ENCODE results near the gene SH3BP2. TPM values are rescaled to one million over a fixed set of nuclear protein-coding genes. Genes with fewer than 3 reads are reported as not detected.

Gene SH3BP2
- total RNA-seq, 1 donor from 2014 or later = 88.5 TPM

DNA sequence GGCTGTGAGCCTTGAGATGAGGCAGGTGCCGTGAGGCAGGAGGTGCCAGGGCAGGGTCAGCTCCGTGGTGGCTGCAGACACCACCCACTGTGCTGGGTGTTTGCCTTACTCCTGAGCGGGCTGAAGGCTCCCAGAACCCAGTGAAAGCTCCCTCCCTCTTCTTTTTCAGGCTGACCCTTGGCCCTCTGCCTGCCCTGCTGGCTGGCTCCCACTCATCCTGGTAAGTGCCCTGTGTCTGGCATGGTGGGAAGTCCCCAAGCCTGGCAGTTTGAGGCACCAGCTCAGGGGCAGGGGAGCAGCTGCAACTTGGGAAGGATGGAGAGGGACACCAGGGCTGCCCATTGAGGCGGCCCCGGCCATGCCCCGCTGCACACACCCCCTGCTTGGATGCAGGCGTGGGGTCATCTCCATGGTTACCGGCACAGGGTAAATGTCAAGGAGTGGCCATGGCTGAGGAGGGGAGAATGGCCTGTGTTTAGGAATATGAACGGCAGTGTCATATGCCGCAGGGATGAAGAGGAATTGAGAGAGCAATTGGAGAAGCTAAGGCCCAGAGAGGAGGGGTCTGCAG, 16.8 kb downstream of the SH3BP2 start:
- intact Hi-C loops (cut with micrococcal nuclease) = loop anchor here (5.0 kb wide), 1 partner anchor 128 kb away; no protein-coding TSS in a partner anchor
- no peak for DNase-seq

DNA sequence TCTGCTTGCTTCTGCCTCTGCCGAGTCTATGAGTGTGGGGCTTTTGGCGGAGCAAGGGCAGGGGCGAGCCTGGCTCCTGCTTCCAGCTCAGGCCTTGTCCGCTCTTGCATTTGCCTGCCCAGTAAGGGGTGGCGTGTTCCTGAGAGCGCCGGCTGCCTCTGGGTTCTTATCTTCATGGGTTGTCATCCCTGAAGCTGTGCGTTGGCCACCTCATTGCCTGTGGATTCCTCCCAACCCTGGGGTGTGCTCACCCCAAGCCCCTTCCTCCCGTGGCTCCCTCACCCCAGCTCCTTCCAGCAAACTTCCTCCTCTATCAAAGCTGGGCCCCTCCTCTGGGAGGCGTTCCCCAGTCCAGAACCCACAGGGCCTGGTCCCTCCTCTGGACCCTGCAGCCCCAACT, 17.5 kb downstream of the SH3BP2 start:
- Mint-ChIP-seq H3K9me3 (no peaks in the 10 kb centered on the region), H3K27ac (peak overlapping the region; percentile 60), H3K4me1 (peaks cover 39% of the 10 kb centered on the region), H3K27me3 (no peaks in the 10 kb centered on the region), H3K36me3 (ENCODE audit: low read depth) (peaks cover 15% of the 10 kb centered on the region), H3K4me3 (no peak overlapping the region)
- intact Hi-C loops (cut with micrococcal nuclease) = loop anchor here (5.0 kb wide), 1 partner anchor 127 kb away; no protein-coding TSS in a partner anchor
- DNase-seq = no peak

More for the DNA sequence above, 16.8 kb downstream of the SH3BP2 start:
- H3K27ac Mint-ChIP-seq = peak overlapping the region; percentile 40
- H3K4me1 Mint-ChIP-seq = peaks cover 35% of the 10 kb centered on the region
- H3K27me3 Mint-ChIP-seq = no peaks in the 10 kb centered on the region
- H3K36me3 Mint-ChIP-seq (ENCODE audit: low read depth) = peaks cover 15% of the 10 kb centered on the region
- no peaks in the 10 kb centered on the region for H3K9me3 Mint-ChIP-seq
- H3K4me3 Mint-ChIP-seq = no peak overlapping the region

- intact Hi-C loops (cut with micrococcal nuclease) = loop anchor here (1.0 to 5.0 kb wide), 4 partner anchors 11 to 125 kb away; no protein-coding TSS in a partner anchor
- H3K27me3 Mint-ChIP-seq = no peaks in the 10 kb centered on the region
- peaks cover 52% of the 10 kb centered on the region for H3K4me1 Mint-ChIP-seq
- peak overlapping the region; percentile 89 for H3K4me3 Mint-ChIP-seq
- peak overlapping the region; percentile 96 for H3K27ac Mint-ChIP-seq
- H3K9me3 Mint-ChIP-seq = no peaks in the 10 kb centered on the region
- H3K36me3 Mint-ChIP-seq (ENCODE audit: low read depth) = peaks cover 26% of the 10 kb centered on the region
- peak; percentile 90 for DNase-seq
Observed at GRCh38 chr4:2811830-2812611, 19.1 kb downstream of the SH3BP2 start.

DNA sequence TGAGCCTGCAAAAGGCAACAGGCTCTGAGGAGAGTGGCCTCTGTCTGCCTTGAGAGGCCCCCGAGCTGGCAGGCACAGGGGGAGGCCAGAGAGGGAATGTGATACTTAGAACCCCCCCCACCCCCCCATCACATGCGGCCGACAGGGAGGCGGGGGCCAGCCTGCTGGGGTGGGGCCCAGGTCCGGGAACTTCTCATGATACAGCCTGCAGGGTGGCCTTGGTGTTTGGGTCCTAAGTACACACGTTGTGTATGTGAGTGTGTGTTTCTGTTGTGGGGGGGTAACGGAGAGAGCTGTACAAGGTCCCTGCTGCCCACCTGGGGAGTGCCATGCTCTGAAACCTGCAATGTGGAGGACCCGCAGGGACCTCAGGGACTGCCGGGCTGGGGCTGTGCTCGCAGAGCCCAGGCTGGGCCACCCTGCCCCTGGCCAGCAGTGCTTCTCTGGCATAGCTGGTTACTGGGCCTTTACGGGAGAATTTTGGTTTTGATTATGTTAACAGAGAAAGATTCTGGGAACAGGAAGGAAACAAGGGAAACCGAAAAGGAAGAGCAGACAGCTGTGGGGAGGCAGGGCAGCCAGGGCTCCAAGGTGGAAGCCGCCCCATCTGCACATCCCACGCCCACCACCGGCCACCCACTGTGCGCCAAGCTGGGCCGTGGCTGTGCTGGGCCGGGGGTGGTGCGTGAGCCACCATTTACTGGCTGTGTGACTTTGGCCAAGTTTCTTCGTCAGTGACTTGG, 19.9 kb downstream of the SH3BP2 start:
- H3K36me3 Mint-ChIP-seq (ENCODE audit: low read depth) = peaks cover 30% of the 10 kb centered on the region
- no peaks in the 10 kb centered on the region for H3K9me3 Mint-ChIP-seq
- H3K4me1 Mint-ChIP-seq = peaks cover 56% of the 10 kb centered on the region
- DNase-seq = peak; percentile 75
- no peaks in the 10 kb centered on the region for H3K27me3 Mint-ChIP-seq
- peak overlapping the region; percentile 96 for H3K27ac Mint-ChIP-seq
- intact Hi-C loops (cut with micrococcal nuclease) = loop anchor here (1.0 to 5.0 kb wide), 4 partner anchors 11 to 125 kb away; no protein-coding TSS in a partner anchor
- peak overlapping the region; percentile 89 for H3K4me3 Mint-ChIP-seq

DNA sequence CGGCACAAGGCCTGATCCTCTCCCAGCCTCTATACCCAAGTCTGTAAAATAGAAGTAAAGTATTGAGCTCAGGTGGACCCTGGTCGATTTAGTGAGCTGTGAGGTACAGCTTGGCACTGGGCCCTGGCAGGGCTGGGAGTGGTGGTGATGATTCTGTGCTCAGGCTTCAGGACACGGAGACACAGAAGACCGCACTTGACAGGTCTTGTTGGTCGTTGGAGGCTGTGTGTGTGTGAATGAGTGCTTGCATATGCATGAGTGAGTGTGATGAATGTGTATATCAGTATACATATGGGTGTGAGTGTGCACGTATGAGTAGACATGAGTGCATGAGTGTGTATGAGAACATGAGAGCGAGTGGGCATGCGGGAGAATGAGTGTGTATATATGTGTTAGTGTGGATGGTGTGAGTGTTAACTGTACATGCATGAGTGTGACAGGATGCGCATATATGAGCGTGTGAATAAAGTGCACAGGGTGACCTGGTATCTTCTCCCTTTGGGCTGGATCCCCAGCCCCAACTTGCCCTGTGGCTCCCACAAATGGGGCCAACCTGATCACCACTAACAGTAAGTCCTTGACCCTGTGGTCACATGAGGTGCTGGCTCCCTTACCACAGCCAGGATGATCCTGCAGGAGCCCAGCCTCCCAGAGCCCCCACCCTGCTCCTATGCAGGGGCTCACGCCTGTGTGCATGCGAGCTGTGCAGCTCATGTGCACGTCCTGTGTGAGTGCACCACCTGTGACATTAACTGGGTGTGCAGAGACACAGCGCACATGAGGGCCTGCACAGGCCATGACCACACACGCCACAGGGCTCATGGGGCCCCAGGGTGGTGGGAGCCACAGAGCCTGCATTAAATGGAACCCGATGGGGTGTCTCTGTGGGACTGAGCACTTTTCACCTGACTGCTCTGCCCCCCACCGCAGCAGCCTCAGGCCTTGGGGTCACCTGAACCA, 20.8 kb downstream of the SH3BP2 start:
- Mint-ChIP-seq H3K4me1 (peaks cover 56% of the 10 kb centered on the region), H3K4me3 (peak overlapping the region; percentile 89), H3K36me3 (ENCODE audit: low read depth) (peaks cover 30% of the 10 kb centered on the region), H3K27ac (peak overlapping the region; percentile 86), H3K9me3 (no peaks in the 10 kb centered on the region), H3K27me3 (no peaks in the 10 kb centered on the region)
- DNase-seq = no peak
- intact Hi-C loops (cut with micrococcal nuclease) = loop anchor here (2.0 to 5.0 kb wide), 3 partner anchors 23 to 124 kb away; no protein-coding TSS in a partner anchor

GRCh38 chr4:2814627-2815270, 21.9 kb downstream of the SH3BP2 start:
- no peak for DNase-seq
- Mint-ChIP-seq H3K4me3 (peak overlapping the region; percentile 89), H3K36me3 (ENCODE audit: low read depth) (peaks cover 35% of the 10 kb centered on the region), H3K27ac (no peak overlapping the region), H3K4me1 (peaks cover 60% of the 10 kb centered on the region), H3K9me3 (no peaks in the 10 kb centered on the region), H3K27me3 (no peaks in the 10 kb centered on the region)
- intact Hi-C loops (cut with micrococcal nuclease) = loop anchor here (5.0 kb wide), 1 partner anchor 123 kb away; no protein-coding TSS in a partner anchor

- Mint-ChIP-seq H3K27me3 (no peaks in the 10 kb centered on the region), H3K27ac (peak overlapping the region; percentile 78), H3K36me3 (ENCODE audit: low read depth) (peaks cover 36% of the 10 kb centered on the region), H3K4me1 (peaks cover 50% of the 10 kb centered on the region), H3K4me3 (peak overlapping the region; percentile 77), H3K9me3 (no peaks in the 10 kb centered on the region)
- no peak for DNase-seq
- intact Hi-C loops (cut with micrococcal nuclease) = no loop called here
Observed at GRCh38 chr4:2816401-2816954, 23.6 kb downstream of the SH3BP2 start.

DNA sequence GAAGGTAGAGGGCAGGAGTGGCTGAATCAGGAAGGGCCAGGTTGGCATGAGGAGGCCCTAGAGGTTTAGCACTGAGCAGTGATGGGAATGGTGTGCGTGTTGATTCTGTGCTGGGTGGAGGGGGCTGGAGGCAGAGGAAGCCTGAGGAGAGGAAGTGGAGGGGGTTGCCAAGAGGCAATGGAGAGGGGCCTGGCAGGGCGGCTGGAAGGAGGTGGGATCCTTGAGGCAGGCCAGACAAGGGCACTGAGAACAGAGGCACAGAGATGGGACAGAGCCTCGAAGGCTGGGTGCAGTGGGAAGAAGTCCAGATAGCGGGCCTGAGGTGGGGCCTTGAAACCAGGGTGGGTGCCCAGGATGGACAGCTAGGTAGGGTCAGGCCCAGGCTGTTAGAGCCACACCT, 24.3 kb downstream of the SH3BP2 start:
- no peak for DNase-seq
- Mint-ChIP-seq H3K9me3 (no peaks in the 10 kb centered on the region), H3K4me3 (peak overlapping the region; percentile 77), H3K27ac (peak overlapping the region; percentile 78), H3K36me3 (ENCODE audit: low read depth) (peaks cover 36% of the 10 kb centered on the region), H3K4me1 (peaks cover 44% of the 10 kb centered on the region), H3K27me3 (no peaks in the 10 kb centered on the region)
- intact Hi-C loops (cut with micrococcal nuclease) = no loop called here

DNA sequence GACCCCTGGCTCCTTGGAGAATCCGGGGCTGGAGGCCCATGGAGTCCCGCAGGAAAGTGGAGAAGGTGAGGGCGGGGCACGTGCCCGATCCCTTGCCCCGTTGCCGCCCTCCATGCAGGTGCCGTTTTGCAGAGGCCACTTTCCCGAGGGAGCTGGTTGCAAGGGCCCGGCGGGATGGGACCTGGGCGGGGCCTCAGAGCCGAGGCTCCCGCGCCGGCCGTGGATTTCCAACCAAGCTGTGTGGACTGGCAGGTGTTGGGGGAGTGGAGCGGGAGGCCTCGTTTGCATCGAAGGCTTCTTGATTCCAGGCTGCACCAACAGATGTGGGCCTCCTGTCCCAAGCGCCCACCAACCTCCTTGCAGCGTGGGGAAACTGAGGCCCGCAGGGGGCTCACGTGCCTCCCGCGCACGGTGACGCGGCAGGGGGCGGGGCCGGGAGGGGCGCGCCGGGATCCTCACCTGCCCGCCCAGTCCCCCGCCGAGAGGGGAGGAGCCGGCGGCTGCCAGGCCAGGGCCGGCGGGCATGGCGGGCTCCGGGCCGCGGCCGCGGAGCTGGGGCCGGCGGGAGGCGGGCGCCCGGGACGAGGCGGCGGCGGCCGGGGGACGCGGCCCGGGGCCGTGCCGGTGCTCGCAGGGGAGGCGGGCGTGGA, 24.9 kb downstream of the SH3BP2 start:
- Mint-ChIP-seq H3K36me3 (ENCODE audit: low read depth) (peaks cover 38% of the 10 kb centered on the region), H3K27ac (no peak overlapping the region), H3K9me3 (no peaks in the 10 kb centered on the region), H3K4me1 (peaks cover 42% of the 10 kb centered on the region), H3K27me3 (no peaks in the 10 kb centered on the region), H3K4me3 (peak overlapping the region; percentile 77)
- peak; percentile 75 for DNase-seq
- intact Hi-C loops (cut with micrococcal nuclease) = no loop called here

DNA sequence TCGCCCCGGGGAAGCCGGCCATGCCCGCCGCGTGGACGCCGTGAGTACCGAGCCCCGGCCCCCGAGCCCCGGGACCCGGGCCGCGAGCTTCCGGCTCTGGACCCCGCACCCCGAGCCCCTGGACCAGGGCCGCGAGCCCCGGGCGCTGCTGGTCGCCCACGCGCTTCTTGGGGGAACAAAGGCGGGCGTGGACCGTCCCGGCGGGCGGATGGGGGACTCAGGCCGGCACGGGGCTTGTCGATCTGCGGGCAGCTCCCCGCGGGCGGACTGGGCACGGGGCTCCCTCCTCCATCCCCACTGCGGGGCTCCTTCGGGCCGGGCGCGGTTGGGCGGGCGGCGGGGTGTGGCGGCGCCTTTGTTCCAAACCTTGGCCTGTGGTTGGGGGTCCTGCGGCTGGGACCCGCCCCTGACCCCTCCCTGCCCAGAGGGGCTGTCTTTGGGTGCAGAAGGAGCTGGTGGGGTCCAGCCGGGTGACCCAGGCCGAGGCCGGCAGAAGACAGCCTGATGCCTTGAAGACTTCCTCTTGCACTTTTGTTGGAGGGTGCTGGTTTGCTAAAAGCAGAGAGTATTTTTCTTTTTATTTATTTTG, 25.6 kb downstream of the SH3BP2 start:
- Mint-ChIP-seq H3K27ac (no peak overlapping the region), H3K4me1 (peaks cover 37% of the 10 kb centered on the region), H3K27me3 (no peaks in the 10 kb centered on the region), H3K36me3 (ENCODE audit: low read depth) (peaks cover 41% of the 10 kb centered on the region), H3K9me3 (no peaks in the 10 kb centered on the region), H3K4me3 (no peak overlapping the region)
- DNase-seq = no peak
- intact Hi-C loops (cut with micrococcal nuclease) = no loop called here

DNA sequence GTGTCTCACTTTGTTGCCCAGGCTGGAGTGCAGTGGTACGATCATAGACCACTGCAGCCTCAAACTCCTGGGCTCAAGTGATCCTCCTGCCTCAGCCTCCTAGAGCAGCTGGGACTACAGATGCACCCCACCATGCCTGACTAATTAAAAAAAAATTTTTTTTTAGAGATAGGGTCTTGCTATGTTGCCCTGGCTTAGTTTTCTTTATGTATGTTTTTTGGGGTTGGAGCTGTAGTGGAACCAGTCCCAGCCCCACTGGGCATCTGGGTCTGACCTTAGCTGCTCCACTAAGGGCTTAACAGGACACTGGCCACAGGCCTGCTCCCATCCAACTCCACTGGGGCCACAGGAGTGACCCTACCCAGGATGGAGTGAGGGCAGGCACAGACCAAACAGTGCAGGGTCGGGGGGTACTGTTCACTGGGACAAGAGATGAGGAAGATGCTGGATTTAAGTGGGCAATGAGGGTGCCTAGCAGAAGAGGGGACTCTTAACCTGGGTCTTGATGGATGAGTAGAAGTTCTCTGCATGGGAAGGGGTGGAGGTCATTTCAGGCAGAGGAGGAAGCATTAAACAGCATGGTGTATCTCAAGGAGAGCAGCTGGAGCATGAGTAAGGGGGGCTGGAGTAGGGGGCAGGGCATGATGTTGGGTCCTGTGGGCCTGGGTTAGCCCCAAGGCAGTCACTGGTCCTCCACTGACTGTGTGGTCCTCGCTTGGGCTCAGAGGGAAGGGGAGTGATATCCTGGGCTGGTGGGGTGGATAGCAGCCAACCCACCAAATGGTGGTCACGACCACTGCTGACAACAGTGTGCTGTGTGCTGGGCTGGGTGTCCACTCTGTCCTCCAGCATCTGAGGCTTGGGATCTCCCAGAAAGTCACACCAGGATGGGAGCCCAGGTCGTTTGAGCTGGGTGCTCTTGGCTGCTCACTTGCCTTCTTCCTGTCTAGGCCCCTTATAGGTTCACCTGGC, 26.6 kb downstream of the SH3BP2 start:
- no peaks in the 10 kb centered on the region for H3K9me3 Mint-ChIP-seq
- H3K36me3 Mint-ChIP-seq (ENCODE audit: low read depth) = peaks cover 42% of the 10 kb centered on the region
- intact Hi-C loops (cut with micrococcal nuclease) = no loop called here
- no peaks in the 10 kb centered on the region for H3K27me3 Mint-ChIP-seq
- H3K27ac Mint-ChIP-seq = peak overlapping the region; percentile 5
- peaks cover 30% of the 10 kb centered on the region for H3K4me1 Mint-ChIP-seq
- no peak overlapping the region for H3K4me3 Mint-ChIP-seq
- DNase-seq = no peak

All from activated CD4-positive, alpha-beta T cell treated with anti-CD3 and anti-CD28 coated beads, Interleukin-2, amount 10 ng/mL, durations not matched to agents 24 days and 14 days (primary cell).